ENCODE data around the gene YPEL4.
"Not testable (repeated sequence)": the region's sequence is repeated elsewhere in the genome, so short reads cannot be mapped to it uniquely, and the experiment has no call there.

The YPEL4 gene

GRCh38 chr11:57649826-57650738 is at the start of gene YPEL4:
TSS of gene YPEL4 (minus strand) at chr11:57649912. CDS start at chr11:57647107, 2,805 bp downstream.
- peak; percentile 55 for DNase-seq

GRCh38 chr11:57698843-57699365 is 49.2 kb upstream of the YPEL4 start:
- no peak for DNase-seq

GRCh38 chr11:57690474-57690873 is 40.8 kb upstream of the YPEL4 start:
- not testable (repeated sequence) for DNase-seq

- DNase-seq = no peak
Observed at GRCh38 chr11:57681168-57681567, 31.5 kb upstream of the YPEL4 start.

- DNase-seq = peak; percentile 36
Observed at GRCh38 chr11:57680552-57680874, 30.8 kb upstream of the YPEL4 start.

- DNase-seq = no peak
Observed at GRCh38 chr11:57679396-57679795, 29.7 kb upstream of the YPEL4 start.

GRCh38 chr11:57675176-57675941 is 25.6 kb upstream of the YPEL4 start:
- no peak for DNase-seq

- DNase-seq = no peak
Observed at GRCh38 chr11:57674251-57674650, 24.5 kb upstream of the YPEL4 start.

GRCh38 chr11:57668434-57668782 is 18.7 kb upstream of the YPEL4 start:
- DNase-seq = peak; percentile 45

GRCh38 chr11:57667736-57668433 is 18.2 kb upstream of the YPEL4 start, which contains the start of gene ZDHHC5:
TSS of gene ZDHHC5 (plus strand) at chr11:57668114. CDS start at chr11:57673091, 4,977 bp downstream.
- DNase-seq = peak; percentile 100

- DNase-seq = peak; percentile 95
Observed at GRCh38 chr11:57667117-57667735, 17.5 kb upstream of the YPEL4 start.

GRCh38 chr11:57663975-57664374 is 14.3 kb upstream of the YPEL4 start:
- DNase-seq = no peak

- DNase-seq = no peak
Observed at GRCh38 chr11:57662893-57663292, 13.2 kb upstream of the YPEL4 start.

GRCh38 chr11:57659669-57660068 is 10.0 kb upstream of the YPEL4 start:
- DNase-seq = no peak

GRCh38 chr11:57658023-57658361 is 8.3 kb upstream of the YPEL4 start:
- no peak for DNase-seq

- peak; percentile 99 for DNase-seq
Observed at GRCh38 chr11:57657194-57658022, 7.7 kb upstream of the YPEL4 start, which contains the start of gene CLP1. TSS of gene CLP1 (plus strand) at chr11:57657762. CDS start at chr11:57659477, 1,715 bp downstream.

- no peak for DNase-seq
Observed at GRCh38 chr11:57656885-57657193, 7.1 kb upstream of the YPEL4 start.

- DNase-seq = no peak
Observed at GRCh38 chr11:57653163-57653562, 3.5 kb upstream of the YPEL4 start.

GRCh38 chr11:57652662-57653061 is 3.0 kb upstream of the YPEL4 start:
- DNase-seq = no peak

- DNase-seq = not testable (repeated sequence)
Observed at GRCh38 chr11:57652230-57652629, 2.5 kb upstream of the YPEL4 start.

- DNase-seq = no peak
Observed at GRCh38 chr11:57651408-57651807, 1.7 kb upstream of the YPEL4 start.

- DNase-seq = no peak
Observed at GRCh38 chr11:57650739-57651090, 1.0 kb upstream of the YPEL4 start.
